Endothelial cell of umbilical vein (primary cell): ENCODE measurements around the gene TEX38. TPM values are rescaled to one million over a fixed set of nuclear protein-coding genes. Genes with fewer than 3 reads are reported as not detected.

ENCODE experiments used
- BruUV-seq: library from RNA; stranded (reverse); fragments of 400-500 nt; replicated peaks from 2 replicates; lab custom pipeline; 2021; lab: Mats Ljungman, UMichigan
- CTCF ChIA-PET: fragments of 300-600, 350-600 bp; sonication (Branson Sonifier 250); formaldehyde crosslinking; loops from one replicate; lab custom pipeline; 2021; ENCODE audit warnings: antibody characterized with exemption, inconsistent platforms; lab: Charles Lee
- POLR2A ChIA-PET: fragments of 300-600, 350-600 bp; sonication (Branson Sonifier 250); formaldehyde crosslinking; loops from one replicate; lab custom pipeline; 2021; ENCODE audit warnings: antibody characterized with exemption, inconsistent platforms; lab: Charles Lee
- DNase-seq: peaks from one replicate; pipeline ENCODE4 v3.0.0-alpha.2; 2011; ENCODE audit warnings: low read depth, low spot score
- FAIRE-seq: peaks from 2 replicates; lab custom pipeline; 2011; peaks lifted over from hg19 to GRCh38; lab: Jason Lieb, UNC
- H2AFZ ChIP-seq: 2 replicates; pipeline ENCODE4 v1.6.0; 2012; ENCODE audit warnings: low read depth, low read length, control low read depth, inconsistent platforms
- H3K27ac ChIP-seq: 2 replicates; pipeline ENCODE4 v1.5.1; 2011; ENCODE audit warnings: low read depth, mild to moderate bottlenecking, control low read depth, low read length, moderate library complexity; ENCODE audit not compliant: insufficient read depth
- H3K27me3 ChIP-seq, 2 experiments: 2 replicates each; pipeline versions ENCODE4 v1.6.0 to v1.6.1; 2011; ENCODE audit warnings: low read length in 2 of 2, mixed read lengths in 1 of 2; ENCODE audit not compliant: control insufficient read depth in 2 of 2, insufficient read depth in 2 of 2
- H3K36me3 ChIP-seq, 2 experiments: 2 replicates in 1 of 2; 3 replicates in 1 of 2; pipeline ENCODE4 v1.5.1; 2011; ENCODE audit warnings: low read length in 2 of 2, mild to moderate bottlenecking in 1 of 2, moderate library complexity in 1 of 2; ENCODE audit not compliant: control insufficient read depth in 2 of 2, insufficient read depth in 2 of 2; ENCODE audit errors: extremely low read depth in 1 of 2
- H3K4me1 ChIP-seq: 3 replicates; pipeline ENCODE4 v1.5.1; 2011; ENCODE audit warnings: mild to moderate bottlenecking, low read length; ENCODE audit not compliant: control insufficient read depth, insufficient read depth; ENCODE audit errors: extremely low read depth
- H3K4me2 ChIP-seq: 2 replicates; pipeline ENCODE4 v1.6.1; 2011; ENCODE audit warnings: low read length, control low read depth, mixed read lengths; ENCODE audit not compliant: insufficient read depth
- H3K4me3 ChIP-seq, 3 experiments: fragments of 200-600 bp in 1 of 3; sonication (generic), shearing (Covaris generic) in 1 of 3; replicated peaks in 1 of 3; 2 replicates each; pipeline ENCODE4 v1.5.1; 2011 to 2016; ENCODE audit warnings: control low read depth in 3 of 3, low read length in 3 of 3, mild to moderate bottlenecking in 2 of 3, inconsistent platforms in 1 of 3, low read depth in 1 of 3, moderate library complexity in 1 of 3; ENCODE audit not compliant: insufficient read depth in 1 of 3
- H3K79me2 ChIP-seq: 2 replicates; pipeline ENCODE4 v1.6.0; 2012; ENCODE audit warnings: low read length, inconsistent platforms; ENCODE audit not compliant: control insufficient read depth, insufficient read depth
- H3K9ac ChIP-seq: replicated peaks from 2 replicates; pipeline ENCODE3; 2011; ENCODE audit warnings: low read length, control low read depth; ENCODE audit not compliant: insufficient read depth; ENCODE audit errors: extremely low read depth
- H3K9me1 ChIP-seq: replicated peaks from 3 replicates; pipeline ENCODE4 v1.6.0; 2011; ENCODE audit warnings: mild to moderate bottlenecking, low read length; ENCODE audit not compliant: control insufficient read depth, insufficient read depth; ENCODE audit errors: extremely low read depth
- H3K9me3 ChIP-seq: replicated peaks from 2 replicates; pipeline ENCODE4 v1.5.1; 2012; ENCODE audit warnings: low read length, inconsistent platforms; ENCODE audit not compliant: control insufficient read depth, insufficient read depth
- H4K20me1 ChIP-seq: replicated peaks from 2 replicates; pipeline ENCODE3; 2011; ENCODE audit warnings: mild to moderate bottlenecking, low read length; ENCODE audit not compliant: control insufficient read depth, insufficient read depth; ENCODE audit errors: extremely low read depth
- EZH2 ChIP-seq: IDR thresholded peaks from 2 replicates; pipeline ENCODE4 v1.6.1; 2012; ENCODE audit warnings: borderline replicate concordance, low read depth, mild to moderate bottlenecking, moderate library complexity, low read length, inconsistent platforms; ENCODE audit not compliant: severe bottlenecking
- FOS ChIP-seq: IDR thresholded peaks from 2 replicates; pipeline ENCODE4 v1.6.1; 2011; ENCODE audit warnings: mild to moderate bottlenecking, low read length, moderate library complexity, borderline replicate concordance; ENCODE audit not compliant: insufficient read depth
- GATA2 ChIP-seq: IDR thresholded peaks from 2 replicates; pipeline ENCODE4 v1.7.0; 2011; ENCODE audit warnings: low read depth, mild to moderate bottlenecking, moderate library complexity, mixed read lengths, low read length; ENCODE audit not compliant: insufficient read length, insufficient read depth
- JUN ChIP-seq: IDR thresholded peaks from 2 replicates; pipeline ENCODE4 v1.6.1; 2011; ENCODE audit warnings: borderline replicate concordance, low read depth; ENCODE audit not compliant: insufficient read length, insufficient read depth
- MYC ChIP-seq: IDR thresholded peaks from one replicate; pipeline ENCODE4 v1.6.1; 2011; ENCODE audit warnings: mild to moderate bottlenecking, low read depth, low read length
- POLR2A ChIP-seq: IDR thresholded peaks from 2 replicates; pipeline ENCODE4 v1.6.1; 2012; ENCODE audit warnings: low read depth, mild to moderate bottlenecking, control low read depth, low read length
- POLR2AphosphoS5 ChIP-seq: IDR thresholded peaks from 2 replicates; pipeline ENCODE4 v1.6.1; 2012; ENCODE audit warnings: low read depth, mild to moderate bottlenecking, control low read depth, low read length, moderate library complexity; ENCODE audit not compliant: insufficient read depth
- dilution Hi-C: fragments of 300-500 bp; cut with MboI; formaldehyde crosslinking; loops from one replicate; pipeline ENCODE4 v1.15.0; 2019; ENCODE audit warnings: low sequenced_read_pairs; ENCODE audit not compliant: extremely low pct_ligation_motif_present
- intact Hi-C: fragments of 100-400 bp; cut with micrococcal nuclease; formaldehyde crosslinking; loops from one replicate; pipeline ENCODE4 v1.10.0; 2022
- polyA plus RNA-seq, 4 experiments: library from polyadenylated mRNA; depleted of rRNA in 3 of 4; stranded (reverse) in 3 of 4; unstranded in 1 of 4; fragments of >200 nt; gene quantifications; 2 replicates each; pipeline versions ENCODE4 v1.2.1 to v1.2.3, GENCODE V29; 2011 to 2012; ENCODE audit warnings: missing spikeins in 1 of 4
- total RNA-seq: library from RNA; stranded (reverse); gene quantifications from 2 replicates; pipeline ENCODE4 v1.2.3, GENCODE V29; 2021
- TF ChIP-seq, protein P1 (sequence below), 2 donors: IDR thresholded peaks; 1 replicate in 1 of 2; 2 replicates in 1 of 2; pipeline ENCODE4 v1.5.1; 2011; ENCODE audit warnings: low read length in 2 of 2, mild to moderate bottlenecking in 2 of 2, moderate library complexity in 2 of 2, control low read depth in 1 of 2, inconsistent platforms in 1 of 2, low read depth in 1 of 2; ENCODE audit not compliant: insufficient read depth in 1 of 2; ENCODE audit errors: extremely low read depth in 1 of 2
- TF ChIP-seq, protein P2 (sequence below): IDR thresholded peaks from 2 replicates; pipeline ENCODE4 v1.6.1; 2011; ENCODE audit not compliant: insufficient read depth, insufficient read length

Gene TEX38
- total and polyA plus RNA-seq, 2 donors (not counting 3 experiments of a cell fraction or from before 2014, with no cell fraction given) = not detected

DNA sequence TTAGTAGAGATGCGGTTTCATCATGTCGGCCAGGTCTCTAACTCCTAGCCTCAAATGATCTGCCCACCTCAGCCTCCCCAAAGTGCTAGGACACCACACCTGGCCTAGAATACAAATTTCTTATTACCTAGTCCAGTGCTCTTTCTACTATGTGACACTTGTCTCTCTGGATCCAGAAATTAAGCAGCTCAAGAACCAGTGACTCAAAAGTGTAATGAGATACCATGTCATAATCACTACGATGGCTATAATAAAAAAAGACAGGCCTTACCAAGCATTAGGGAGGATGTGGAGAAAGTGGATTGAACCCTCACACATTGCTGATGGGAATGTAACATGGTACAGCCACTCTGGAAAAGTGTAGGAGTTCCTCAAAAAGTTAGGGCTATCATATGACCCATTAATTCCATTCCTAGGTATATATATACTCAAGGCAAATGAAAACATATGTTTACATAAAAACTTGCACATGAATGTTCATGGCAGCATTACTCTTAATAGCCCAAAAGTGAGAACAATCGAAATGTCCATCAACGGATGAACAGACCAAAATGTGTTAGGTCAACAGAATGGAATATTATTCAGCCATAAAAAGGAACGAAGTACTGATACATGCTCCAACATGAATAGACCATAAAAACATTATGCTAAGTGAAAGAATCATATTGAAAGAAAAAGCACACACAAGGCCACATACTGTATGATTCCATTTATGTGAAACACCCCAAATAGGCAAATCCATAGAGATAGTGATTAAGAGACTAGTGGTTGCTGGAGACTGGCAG, 8.3 kb downstream of the TEX38 start:
- Histone ChIP-seq H3K4me1 (peaks cover 20% of the 10 kb centered on the region), H3K36me3 (peaks cover 18 to 22% of the 10 kb centered on the region in 2 experiments), H3K9ac (no peak overlapping the region), H3K9me1 (no peaks in the 10 kb centered on the region), H3K27ac (no peak overlapping the region), H2AFZ (no peak overlapping the region), H4K20me1 (no peaks in the 10 kb centered on the region), H3K9me3 (no peaks in the 10 kb centered on the region), H3K4me3 (no peak overlapping the region), H3K79me2 (no peaks in the 10 kb centered on the region), H3K27me3 (no peaks in the 10 kb centered on the region), H3K4me2 (no peak overlapping the region)
- FAIRE-seq = no peak
- CTCF ChIA-PET = interaction anchor here (1.4 kb wide), 1 partner anchor 44 kb away, joined by 7 read pairs; no protein-coding TSS in a partner anchor
- TF ChIP-seq, protein P1, sequence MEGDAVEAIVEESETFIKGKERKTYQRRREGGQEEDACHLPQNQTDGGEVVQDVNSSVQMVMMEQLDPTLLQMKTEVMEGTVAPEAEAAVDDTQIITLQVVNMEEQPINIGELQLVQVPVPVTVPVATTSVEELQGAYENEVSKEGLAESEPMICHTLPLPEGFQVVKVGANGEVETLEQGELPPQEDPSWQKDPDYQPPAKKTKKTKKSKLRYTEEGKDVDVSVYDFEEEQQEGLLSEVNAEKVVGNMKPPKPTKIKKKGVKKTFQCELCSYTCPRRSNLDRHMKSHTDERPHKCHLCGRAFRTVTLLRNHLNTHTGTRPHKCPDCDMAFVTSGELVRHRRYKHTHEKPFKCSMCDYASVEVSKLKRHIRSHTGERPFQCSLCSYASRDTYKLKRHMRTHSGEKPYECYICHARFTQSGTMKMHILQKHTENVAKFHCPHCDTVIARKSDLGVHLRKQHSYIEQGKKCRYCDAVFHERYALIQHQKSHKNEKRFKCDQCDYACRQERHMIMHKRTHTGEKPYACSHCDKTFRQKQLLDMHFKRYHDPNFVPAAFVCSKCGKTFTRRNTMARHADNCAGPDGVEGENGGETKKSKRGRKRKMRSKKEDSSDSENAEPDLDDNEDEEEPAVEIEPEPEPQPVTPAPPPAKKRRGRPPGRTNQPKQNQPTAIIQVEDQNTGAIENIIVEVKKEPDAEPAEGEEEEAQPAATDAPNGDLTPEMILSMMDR (IDR thresholded peaks at IDR 0.05; ENCODE audit: extremely low read depth in 1 of 2, insufficient read depth in 1 of 2, low read depth in 1 of 2, low read length in 2 of 2) = no peak
- TF ChIP-seq EZH2 (no peak), JUN (no peak), GATA2 (no peak), POLR2A (no peak), POLR2AphosphoS5 (no peak), MYC (no peak), FOS (no peak)
- TF ChIP-seq, protein P2, sequence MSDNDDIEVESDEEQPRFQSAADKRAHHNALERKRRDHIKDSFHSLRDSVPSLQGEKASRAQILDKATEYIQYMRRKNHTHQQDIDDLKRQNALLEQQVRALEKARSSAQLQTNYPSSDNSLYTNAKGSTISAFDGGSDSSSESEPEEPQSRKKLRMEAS = no peak
- no TSS peak for BruUV-seq
- DNase-seq = no peak
- POLR2A ChIA-PET = interaction anchor here (0.6 kb wide), 1 partner anchor 84 kb away, joined by 3 read pairs; no protein-coding TSS in a partner anchor
- dilution Hi-C loops = no loop called here
- intact Hi-C loops = no loop called here
